ENCODE measurements around the gene ATP1A1.

Gene ATP1A1

DNA sequence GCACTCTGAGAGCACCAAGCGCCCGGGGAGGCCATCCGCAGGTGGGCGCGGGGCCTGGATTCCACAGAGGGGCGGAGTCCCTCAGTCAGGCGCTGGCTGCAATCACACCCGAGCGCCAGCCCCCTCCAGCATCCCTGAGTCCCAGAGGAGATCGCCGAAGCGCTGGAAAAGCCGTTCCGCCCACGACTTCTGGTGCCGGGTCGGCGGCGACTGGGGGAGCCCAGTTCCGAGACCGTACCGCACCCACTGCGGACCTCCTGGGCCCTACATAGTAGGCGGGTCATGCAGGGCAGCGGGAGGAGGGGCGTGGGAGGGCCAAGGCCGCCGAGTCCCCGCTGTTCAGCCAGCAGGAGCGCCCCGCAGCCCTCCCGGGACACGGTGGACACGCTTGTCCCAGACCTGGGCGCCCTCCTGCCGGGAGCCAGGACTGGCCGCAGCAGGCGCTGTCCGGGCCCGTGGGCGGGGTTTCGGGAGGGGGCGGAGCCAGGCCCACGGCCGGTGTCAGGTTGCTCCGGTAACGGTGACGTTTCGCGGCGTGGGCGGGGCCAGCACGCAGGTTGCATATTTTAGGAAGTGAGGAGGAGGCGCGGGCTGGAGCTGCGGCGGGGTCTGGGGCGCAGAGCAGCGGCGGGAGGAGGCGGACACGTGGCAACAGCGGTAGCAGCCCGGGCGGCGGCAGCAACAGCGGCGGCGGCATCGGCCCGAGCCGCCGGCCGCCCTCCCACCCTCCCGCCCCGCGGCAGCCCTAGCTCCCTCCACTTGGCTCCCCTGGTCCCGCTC lies at the start of gene ATP1A1:
Gene ATP1A1, plus strand, starts transcription at position 594 of the 780 bp plus-strand sequence. CDS start 268 bp downstream, outside the sequence.
- peak; percentile 91 to 98 (median 92) for DNase-seq (ENCODE audit: low read depth in 3 of 3, low spot score in 1 of 3)

DNA sequence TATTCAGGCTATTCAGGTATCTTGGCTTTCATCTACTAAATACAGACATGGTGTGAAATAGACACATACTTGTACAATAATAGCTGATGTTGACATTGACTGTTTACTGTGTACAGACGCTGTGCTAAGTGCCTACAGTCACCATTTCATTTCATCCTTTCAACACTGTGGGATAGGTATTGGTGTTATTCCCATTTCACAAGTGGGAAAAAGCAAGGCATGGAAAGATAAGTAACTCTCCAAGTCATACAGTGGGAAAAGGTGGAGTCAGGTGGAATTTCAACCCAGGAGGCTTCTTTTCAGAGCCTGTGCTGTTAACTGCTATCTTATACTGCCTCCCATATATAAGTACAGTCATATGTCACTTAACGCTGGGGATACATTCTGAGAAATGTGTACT lies 49.6 kb upstream of the ATP1A1 start:
- no peak for DNase-seq (ENCODE audit: low read depth in 3 of 3, low spot score in 1 of 3)

DNA sequence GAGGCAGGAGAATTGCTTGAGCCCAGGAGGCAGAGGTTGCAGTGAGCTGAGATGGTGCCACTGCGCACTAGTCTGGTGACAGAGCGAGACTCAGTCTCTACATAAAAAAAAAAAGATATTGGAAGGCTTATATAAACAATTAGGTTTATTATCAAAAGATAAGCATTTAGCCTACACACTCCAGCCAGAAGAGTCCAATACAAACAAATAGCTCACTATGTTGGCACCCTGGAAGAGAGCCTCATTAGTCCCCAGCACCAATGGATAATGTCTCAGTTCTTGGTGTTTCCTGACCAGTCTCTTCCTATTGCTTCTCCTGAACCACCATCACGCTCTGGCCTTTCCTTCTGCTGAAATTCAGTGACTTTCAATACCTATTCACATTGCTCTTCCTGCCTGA lies 48.6 kb upstream of the ATP1A1 start:
- DNase-seq (ENCODE audit: low read depth in 3 of 3, low spot score in 1 of 3): no peak

DNA sequence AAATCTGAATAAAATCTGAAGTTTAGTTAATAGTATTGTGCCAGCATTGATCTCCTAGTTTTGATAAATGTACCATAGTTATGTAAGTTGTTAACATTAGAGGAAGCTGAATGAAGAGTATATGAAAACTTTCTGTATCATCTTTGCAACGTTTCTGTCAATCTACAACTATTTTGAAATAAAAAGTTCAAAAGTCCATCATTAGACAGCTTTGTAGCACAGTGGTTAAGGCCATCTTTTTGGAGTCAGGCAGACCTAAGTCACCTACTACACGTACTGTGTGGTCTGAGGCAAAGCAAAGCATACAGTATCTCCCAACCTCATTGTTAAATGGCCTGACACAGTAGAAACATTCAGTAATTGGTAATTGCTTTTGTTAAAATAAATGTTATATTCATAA lies 47.9 kb upstream of the ATP1A1 start:
- no peak for DNase-seq (ENCODE audit: low read depth in 3 of 3, low spot score in 1 of 3)

DNA sequence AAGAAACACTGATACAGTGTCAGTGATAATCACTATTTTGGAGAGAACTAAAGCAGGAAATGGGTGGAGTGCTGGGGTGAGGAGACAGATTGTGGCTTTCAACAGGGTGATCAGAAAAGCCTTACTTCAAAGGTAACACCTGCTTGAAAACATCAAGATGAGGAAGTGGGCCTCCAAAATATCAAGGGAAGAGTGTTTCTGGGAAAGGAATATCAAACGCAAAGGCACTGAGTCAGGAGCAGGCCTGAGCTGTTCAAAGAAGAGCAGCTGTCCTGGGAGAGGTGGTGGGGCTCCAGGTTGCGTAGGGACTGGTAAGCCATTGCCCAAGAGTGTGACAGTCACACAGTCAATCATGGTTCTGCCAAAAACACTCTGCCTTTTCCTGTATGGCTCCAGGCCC lies 47.1 kb upstream of the ATP1A1 start:
- peak in 1 of 3 donors; percentile 5 for DNase-seq (ENCODE audit: low read depth in 3 of 3, low spot score in 1 of 3)

DNA sequence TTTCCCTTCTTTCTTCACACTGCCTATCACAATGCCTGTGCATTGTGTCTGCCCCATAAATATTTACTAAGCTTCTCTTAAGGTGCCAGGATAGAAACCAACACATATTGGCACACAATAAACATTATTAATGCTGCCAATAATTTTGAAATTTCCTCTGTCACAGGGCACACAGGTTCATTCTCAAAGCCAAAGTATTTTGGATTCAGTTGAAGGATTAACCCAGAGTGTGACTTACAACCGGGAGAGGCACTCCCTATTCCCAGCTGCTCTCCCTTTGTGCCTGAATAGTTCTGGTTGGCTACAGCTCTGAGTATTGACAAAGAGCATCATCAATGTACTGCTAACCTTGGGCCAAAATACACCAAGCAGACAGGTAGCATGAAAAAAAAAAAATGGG lies 46.6 kb upstream of the ATP1A1 start:
- DNase-seq (ENCODE audit: low read depth in 3 of 3, low spot score in 1 of 3): no peak

DNA sequence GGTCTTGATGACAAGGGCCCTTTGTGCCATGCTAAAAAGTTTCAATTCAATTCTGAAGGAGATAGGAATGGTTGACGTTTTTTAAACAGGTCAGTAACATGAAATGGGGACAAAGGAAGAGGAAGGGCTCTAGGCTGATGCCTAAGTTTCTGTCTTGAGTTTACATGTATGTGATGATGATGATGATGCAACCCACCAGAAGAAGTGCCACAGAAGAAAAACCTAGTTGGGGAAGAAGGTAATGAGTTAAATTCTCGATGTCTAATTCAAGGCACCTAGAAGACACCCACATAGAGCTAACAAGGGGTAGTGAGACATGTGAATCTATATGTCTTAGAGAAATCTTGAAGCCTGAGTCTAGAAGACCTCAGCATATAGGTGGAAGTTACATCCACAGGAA lies 44.4 kb upstream of the ATP1A1 start:
- no peak for DNase-seq (ENCODE audit: low read depth in 3 of 3, low spot score in 1 of 3)

DNA sequence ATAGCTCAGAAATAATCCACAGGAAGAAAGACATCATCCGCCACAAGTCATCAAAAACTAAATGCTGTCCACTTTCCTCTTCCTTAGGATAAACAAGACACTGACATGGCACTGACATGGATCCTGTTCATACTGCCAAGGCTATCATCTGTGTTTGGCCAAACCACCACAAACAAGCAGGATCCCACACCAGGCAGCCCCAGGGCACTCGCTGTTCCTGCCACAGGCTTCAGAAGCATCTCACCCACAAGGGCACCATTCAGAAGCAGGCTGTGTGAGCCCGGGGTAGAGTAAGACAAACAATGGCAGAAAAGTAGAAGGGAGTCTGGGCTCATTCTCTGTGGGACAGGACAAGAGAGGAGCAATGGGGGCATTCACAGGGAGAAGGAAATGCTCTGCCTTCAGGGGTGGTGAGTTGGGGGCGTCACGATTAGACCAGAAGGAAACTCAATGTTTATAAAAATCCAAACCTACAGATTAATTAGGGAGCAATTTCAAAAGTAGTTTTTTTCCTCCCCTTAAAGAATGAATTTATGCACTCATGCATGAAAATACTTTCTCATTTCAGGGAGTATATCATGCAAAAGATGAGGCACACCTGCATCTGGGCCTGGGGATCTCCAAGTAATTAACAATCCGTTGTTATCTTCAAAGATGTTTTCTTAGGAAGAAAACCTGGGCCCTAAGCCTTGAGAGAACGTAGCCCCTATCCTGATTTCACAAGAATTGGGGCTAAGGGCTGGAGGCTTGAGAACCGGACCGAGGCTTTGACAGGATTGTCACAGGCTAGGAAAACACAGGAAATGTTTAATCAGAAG lies 43.3 kb upstream of the ATP1A1 start:
- no peak for DNase-seq (ENCODE audit: low read depth in 3 of 3, low spot score in 1 of 3)

DNA sequence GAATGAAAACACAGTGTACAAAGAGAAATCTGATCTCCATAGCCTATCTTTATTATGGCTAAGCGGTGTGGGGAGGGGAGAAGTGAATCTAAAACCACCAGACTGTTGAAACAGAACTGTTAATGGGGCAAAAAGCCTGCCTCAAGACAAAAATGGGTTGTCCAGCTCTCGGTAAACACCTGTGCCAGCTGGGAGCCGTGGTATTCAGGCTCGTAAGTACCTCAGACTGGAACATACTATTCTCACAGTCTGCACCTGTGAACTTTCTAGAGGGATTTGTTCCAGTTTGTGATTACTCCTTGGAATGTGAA lies 42.7 kb upstream of the ATP1A1 start:
- DNase-seq (ENCODE audit: low read depth in 3 of 3, low spot score in 1 of 3): no peak

DNA sequence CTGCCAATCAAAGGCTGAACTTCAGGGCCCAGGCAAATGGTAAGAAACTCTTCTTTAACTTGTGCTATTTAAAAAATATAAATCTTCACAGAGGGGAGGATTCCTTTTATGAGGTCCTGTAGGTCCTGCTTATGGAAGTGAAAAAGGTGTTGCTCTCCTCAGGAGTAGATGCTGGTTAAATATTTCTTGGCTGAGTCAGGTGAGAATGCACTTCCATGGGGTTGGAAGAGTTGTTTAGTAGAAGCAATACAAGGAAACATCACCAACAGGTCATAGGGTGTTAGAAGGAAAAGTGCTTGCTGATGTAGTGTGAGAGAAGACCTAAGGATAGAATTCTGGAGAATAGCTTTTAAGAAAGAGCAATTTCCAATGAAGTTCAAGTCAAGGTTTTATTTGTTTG lies 42.2 kb upstream of the ATP1A1 start:
- DNase-seq (ENCODE audit: low read depth in 3 of 3, low spot score in 1 of 3): no peak

DNA sequence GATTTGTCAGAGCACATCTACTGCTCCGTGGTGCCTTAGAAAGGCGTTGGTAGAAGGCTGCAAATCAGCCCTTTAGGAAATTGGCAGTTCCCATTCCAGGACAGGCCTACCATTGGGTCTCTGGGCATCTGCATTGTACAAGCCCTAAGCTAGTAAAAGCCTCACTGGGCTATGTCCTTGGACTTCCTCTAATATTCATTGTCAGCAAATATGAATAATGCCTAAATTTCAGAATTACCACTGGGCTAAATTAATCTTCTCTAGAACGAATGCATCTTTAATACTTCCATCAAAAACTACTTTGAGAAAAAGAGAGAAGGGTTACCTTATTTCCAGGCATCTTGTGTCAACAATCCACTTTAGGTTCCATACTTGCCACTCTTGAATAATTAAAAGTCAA lies 41.5 kb upstream of the ATP1A1 start:
- no peak for DNase-seq (ENCODE audit: low read depth in 3 of 3, low spot score in 1 of 3)

DNA sequence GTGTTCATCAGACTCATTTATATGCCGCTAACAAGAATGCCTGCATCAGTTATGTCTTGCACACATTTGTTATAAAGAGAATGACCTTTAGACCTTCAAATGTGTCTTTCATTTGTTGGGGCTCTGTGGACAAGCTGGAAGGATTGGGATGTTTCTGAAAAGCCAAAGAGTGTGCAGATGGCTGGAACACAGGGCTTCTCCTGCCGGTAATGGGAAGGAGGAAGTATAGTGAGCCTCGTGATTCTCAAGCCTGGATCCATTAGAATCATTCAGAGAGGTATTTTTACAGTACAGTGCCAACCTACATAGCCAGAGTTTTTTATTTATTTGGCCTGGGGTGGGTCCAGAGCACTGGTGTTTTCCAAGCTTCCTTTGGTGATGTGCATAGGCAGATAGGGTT lies 40.6 kb upstream of the ATP1A1 start:
- DNase-seq (ENCODE audit: low read depth in 3 of 3, low spot score in 1 of 3): no peak

DNA sequence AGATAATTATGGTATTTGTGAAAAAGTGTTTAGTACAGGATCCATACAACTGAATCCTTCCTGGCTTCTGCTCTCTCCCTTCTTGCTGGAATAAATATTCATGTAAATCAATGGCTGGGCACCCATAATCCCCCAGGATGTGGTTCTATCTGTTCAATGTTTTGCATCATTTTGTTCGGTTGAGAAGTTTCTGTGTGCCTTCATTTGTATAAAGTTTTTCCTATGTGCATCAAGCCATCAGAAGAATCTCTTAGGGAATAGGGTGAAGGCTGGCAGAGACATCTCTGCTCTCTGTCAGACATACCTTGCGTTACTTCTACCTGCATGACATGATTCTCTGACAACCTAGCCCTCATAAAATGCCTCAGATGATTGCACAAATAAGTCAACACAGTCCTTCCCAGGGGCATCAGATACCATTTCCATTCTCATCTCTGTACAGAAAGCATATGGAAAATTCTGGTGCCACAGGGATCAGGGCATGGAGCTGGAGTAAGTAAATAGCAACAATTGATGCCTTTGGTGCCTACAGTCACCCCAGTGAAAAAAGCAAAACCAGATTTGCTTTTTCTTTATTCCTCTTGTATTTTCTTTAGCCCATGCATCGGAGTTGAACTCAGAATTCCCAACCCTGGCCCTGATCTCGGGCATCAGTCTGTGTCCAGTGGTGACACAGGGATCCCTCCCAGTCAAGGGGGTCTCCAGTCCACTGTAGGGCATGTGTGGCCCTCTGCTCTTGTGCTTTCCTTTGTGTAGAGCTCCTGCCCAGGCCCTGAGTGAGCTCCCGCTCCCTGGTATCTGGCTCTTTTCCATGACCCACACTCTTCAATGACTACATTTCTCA lies 39.7 kb upstream of the ATP1A1 start:
- DNase-seq (ENCODE audit: low read depth in 3 of 3, low spot score in 1 of 3): no peak

DNA sequence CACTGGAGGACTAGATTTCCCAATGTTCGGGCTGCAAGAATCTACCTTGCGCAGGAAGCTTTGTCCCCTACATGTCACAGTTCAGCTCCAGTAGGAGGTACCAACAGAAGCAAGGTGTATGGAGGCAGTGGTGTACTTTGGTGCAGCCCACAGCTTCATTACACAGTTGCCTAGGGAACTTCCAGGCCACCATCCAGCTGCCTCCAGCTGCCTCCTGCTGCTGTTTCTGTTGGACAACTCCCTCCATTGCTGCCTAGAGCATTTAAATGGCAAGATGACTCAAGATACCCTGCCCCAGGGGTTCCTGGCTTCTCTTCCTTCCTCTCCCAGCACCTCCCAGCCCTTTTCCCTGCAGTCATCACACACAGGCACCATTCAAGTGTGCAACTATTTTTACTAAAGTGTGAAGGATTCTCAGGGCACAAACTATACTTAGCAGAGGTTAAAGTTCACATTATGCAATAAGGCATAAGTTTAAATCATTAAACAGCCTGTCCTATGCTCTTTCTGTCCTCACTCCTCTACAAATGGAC lies 39.0 kb upstream of the ATP1A1 start:
- no peak for DNase-seq (ENCODE audit: low read depth in 3 of 3, low spot score in 1 of 3)

DNA sequence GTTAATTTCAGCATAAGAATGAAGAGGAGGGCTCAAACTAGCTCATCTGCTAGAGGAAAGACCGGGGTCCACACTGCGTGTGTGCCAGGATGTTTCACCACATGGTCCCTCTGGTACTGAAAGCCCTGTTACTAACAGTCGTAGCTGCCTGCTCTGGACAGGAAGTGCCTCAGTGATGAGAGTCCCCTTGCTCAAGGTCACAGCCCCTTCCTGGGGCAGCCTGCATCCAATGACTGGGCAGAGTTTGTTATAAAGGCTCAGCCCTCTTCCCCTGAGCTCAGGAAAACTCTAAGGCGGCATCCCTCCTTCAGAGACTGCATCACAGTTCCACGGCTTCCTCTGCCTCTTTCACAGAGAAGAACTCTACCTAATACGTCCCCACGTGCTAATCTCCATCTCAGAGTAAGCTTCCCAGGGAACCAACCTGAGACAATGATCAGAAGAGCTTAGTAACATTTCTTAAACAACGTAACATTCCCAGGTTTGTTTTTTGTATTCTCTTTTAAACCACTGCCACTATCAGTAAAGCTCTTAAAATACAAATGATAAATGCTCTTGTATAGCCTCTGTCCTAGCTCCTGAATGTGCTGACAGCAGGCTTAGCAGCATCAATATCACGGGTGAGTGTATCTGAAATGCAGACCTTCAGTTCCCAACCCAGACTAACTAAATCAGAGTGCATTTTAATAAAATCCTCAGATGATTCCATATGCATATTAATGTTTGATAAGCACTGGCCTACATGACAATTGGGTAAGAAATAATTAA lies 38.0 kb upstream of the ATP1A1 start:
- no peak for DNase-seq (ENCODE audit: low read depth in 3 of 3, low spot score in 1 of 3)

DNA sequence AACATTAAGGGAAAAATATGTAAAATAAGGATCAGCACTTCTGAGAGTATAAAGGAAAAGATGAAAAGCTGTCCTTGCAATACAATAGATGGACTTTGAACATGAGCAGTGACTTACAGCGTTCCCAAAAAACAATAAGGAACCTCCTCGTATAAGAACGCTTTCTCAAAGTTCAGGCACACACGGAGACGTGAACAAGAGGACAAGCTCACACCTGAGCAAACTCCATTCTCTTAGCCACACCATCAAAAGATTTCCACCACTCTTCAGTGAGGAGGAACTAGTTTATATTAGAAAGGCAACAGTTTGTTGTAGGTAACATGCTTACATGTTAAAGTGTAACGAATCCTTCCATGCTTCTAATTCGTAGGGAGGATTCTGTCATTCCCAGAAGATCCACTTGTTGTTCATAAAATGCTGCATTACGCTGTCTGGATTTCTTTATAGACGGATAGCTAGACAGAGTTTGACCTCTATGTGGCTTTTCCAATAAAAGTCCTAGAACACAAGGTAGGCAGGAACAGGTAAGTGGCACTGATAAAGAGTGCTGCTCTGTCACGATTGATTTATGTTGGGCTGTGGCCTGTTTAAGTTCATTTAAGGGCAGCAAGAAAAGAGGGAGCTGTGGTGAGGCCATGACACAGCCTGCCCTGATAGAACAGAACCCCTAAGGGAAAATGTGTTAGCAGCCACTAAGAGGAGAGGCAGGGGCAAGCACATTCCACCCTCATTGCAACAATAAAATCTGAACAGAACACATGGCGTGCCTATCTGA lies 37.0 kb upstream of the ATP1A1 start:
- DNase-seq (ENCODE audit: low read depth in 3 of 3, low spot score in 1 of 3): no peak

DNA sequence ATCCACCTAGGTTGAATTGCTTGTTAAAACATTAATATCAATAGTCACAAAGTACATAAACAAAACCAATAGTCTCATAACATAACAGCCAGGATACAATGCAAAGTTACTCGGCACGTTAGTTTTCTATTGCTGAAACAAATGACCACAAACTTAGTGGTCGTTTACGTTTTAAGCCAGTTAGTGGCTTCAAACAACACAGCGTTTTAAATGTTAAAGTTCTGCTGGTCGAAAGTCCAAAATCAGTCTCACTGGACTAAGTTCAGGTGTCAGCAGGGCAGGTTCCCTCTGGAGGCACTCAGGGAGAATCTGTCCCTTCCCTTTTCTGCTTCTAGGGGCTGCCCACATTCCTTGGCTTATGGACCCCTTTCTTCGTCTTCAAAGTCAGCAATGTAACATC lies 35.6 kb upstream of the ATP1A1 start:
- DNase-seq (ENCODE audit: low read depth in 3 of 3, low spot score in 1 of 3): no peak

DNA sequence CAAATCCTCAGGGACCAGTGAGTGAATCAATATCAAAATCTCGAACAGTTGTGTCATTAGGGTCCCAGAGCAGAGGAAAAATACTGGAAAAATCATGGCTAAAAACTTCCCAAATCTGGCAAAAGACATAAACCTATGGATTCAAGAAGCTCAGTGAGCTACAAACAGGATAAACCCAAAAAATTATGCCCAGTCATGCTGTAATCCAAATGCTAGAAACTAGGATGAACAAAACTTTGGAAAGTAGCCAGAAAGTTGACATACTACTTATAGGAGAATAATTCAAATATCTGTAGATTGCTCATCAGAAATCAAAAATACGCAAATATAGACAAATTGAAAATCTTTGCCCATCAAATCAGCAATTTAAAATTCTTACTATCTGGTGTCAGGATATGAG lies 34.6 kb upstream of the ATP1A1 start:
- DNase-seq (ENCODE audit: low read depth in 3 of 3, low spot score in 1 of 3): no peak

DNA sequence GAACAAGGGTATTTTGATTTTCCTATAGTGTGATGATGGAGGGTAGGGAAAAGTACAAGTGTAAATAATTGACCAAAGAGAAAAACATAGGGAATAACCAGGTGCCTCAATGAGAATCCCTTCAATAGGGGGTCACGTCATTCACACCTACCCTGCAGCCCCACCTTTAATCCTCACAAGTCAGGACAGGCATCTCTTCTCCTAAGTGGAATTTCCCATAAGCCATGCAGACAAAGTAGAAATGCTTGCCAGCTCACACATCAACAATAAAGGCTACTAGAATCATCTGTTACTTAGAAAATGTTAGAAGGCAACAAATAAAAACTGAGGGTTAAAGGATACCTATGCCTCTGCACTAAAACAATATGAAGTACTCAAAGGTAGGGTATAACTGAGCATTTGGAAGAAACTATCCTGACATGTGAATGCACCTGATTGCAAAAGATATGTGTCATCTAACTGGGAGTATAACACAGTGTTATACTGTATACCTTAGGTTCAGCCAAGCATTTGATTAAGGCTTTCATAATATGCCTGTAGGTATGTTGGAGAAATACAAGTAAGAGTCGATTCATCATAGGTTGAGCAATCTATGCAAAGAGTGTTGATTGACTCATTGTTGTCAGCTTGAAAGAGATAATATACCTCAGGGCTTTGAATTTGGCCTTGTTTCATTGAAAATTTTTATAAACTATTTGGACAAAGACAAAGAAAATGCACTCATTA lies 32.4 kb upstream of the ATP1A1 start:
- DNase-seq (ENCODE audit: low read depth in 3 of 3, low spot score in 1 of 3): no peak
